HepG2 (cell line): ENCODE data around the gene WDR81. TPM values are rescaled to one million over a fixed set of nuclear protein-coding genes. Genes with fewer than 3 reads are reported as not detected.

Experiments used
- ATAC-seq: fragments of 200-7000 bp; cut with Tn5 transposase; 3 replicates; pipeline ENCODE4 v1.9.1; 2020; ENCODE audit warnings: mild to moderate bottlenecking, moderate library complexity
- BruUV-seq: library from RNA; stranded (reverse); fragments of 400-500 nt; replicated peaks from 2 replicates; lab custom pipeline; 2021; lab: Mats Ljungman, UMichigan
- CTCF ChIA-PET: fragments of 300-600 bp; formaldehyde crosslinking; extraction: SDS; loops from one replicate; lab custom pipeline; 2021; ENCODE audit warnings: low total read pairs, inconsistent platforms, low intra/inter-chr PET ratio; lab: Yijun Ruan, JAX
- POLR2A ChIA-PET: fragments of 350-600 bp; sonication (Branson Sonifier 250); formaldehyde crosslinking; loops from one replicate; lab custom pipeline; 2020; ENCODE audit warnings: antibody characterized with exemption, inconsistent platforms; lab: Yijun Ruan, JAX
- DNase-seq: peaks from one replicate; pipeline ENCODE4 v3.0.0-alpha.2; 2015; ENCODE audit warnings: low spot score
- FAIRE-seq: peaks from 3 replicates; lab custom pipeline; 2011; peaks lifted over from hg19 to GRCh38; lab: Jason Lieb, UNC
- H2AFZ ChIP-seq: one replicate; pipeline ENCODE4 v1.6.1; 2011; ENCODE audit warnings: low read length, inconsistent platforms
- H3K27ac ChIP-seq: fragments of 300-600 bp; 3 replicates; pipeline ENCODE4 v1.8.0; 2011; ENCODE audit warnings: mixed run types, mild to moderate bottlenecking, mixed read lengths, low read length, inconsistent platforms; ENCODE audit not compliant: insufficient read depth; ENCODE audit errors: extremely low read length
- H3K27me3 ChIP-seq, 2 experiments: fragments of 200-600 bp in 1 of 2; 2 replicates in 1 of 2; 3 replicates in 1 of 2; pipeline versions ENCODE4 v1.6.0 to v1.8.0; 2011; ENCODE audit warnings: low read length in 2 of 2, mild to moderate bottlenecking in 2 of 2, moderate library complexity in 2 of 2, inconsistent platforms in 1 of 2; ENCODE audit not compliant: insufficient read depth in 2 of 2, control insufficient read depth in 1 of 2
- H3K36me3 ChIP-seq, 2 experiments: fragments of 200-600 bp in 1 of 2; replicated peaks in 1 of 2; 2 replicates in 1 of 2; 3 replicates in 1 of 2; pipeline versions ENCODE4 v1.5.1 to v1.8.0; 2011; ENCODE audit warnings: low read length in 2 of 2, inconsistent platforms in 1 of 2; ENCODE audit not compliant: insufficient read depth in 2 of 2, control insufficient read depth in 1 of 2
- H3K4me1 ChIP-seq: 2 replicates; pipeline ENCODE4 v1.5.1; 2012; ENCODE audit warnings: low read length, inconsistent platforms; ENCODE audit not compliant: insufficient read depth
- H3K4me2 ChIP-seq: 2 replicates; pipeline ENCODE4 v1.6.0; 2011; ENCODE audit warnings: low read depth, low read length, inconsistent platforms
- H3K4me3 ChIP-seq, 3 experiments: fragments of 200-600 bp in 1 of 3; sonication (generic), shearing (Covaris generic) in 1 of 3; replicated peaks in 1 of 3; 2 replicates each; pipeline ENCODE4 v1.5.1; 2011 to 2016; ENCODE audit warnings: low read length in 3 of 3, inconsistent platforms in 2 of 3, low read depth in 2 of 3, mild to moderate bottlenecking in 2 of 3, control low read depth in 1 of 3, mixed read lengths in 1 of 3; ENCODE audit not compliant: insufficient read depth in 1 of 3
- H3K79me2 ChIP-seq: one replicate; pipeline ENCODE4 v1.6.1; 2011; ENCODE audit warnings: low read length, inconsistent platforms; ENCODE audit not compliant: insufficient read depth
- H3K9ac ChIP-seq: 2 replicates; pipeline ENCODE4 v1.6.0; 2011; ENCODE audit warnings: mild to moderate bottlenecking, low read depth, low read length, inconsistent platforms; ENCODE audit not compliant: insufficient read depth
- H3K9me3 ChIP-seq: 2 replicates; pipeline ENCODE4 v1.5.1; 2012; ENCODE audit warnings: mild to moderate bottlenecking, low read length
- H4K20me1 ChIP-seq: 2 replicates; pipeline ENCODE4 v1.6.0; 2011; ENCODE audit warnings: inconsistent platforms, mild to moderate bottlenecking, low read length, moderate library complexity; ENCODE audit not compliant: insufficient read depth
- AGO2 ChIP-seq: fragments of 200-400 bp; formaldehyde crosslinking; optimal IDR thresholded peaks from 2 replicates; pipeline ENCODE3; 2017; ENCODE audit warnings: mild to moderate bottlenecking, low read depth, low read length, moderate library complexity
- ATF4 ChIP-seq, 2 experiments: fragments of 450-650 bp in 1 of 2; sonication (generic) in 1 of 2; formaldehyde crosslinking; IDR thresholded peaks; 2 replicates each; pipeline versions ENCODE4 v1.5.0 to v1.8.0; 2020 to 2022; ENCODE audit warnings: mild to moderate bottlenecking in 1 of 2, missing genetic modification reagents in 1 of 2
- ELF1 ChIP-seq: sonication (generic); formaldehyde crosslinking; IDR thresholded peaks from 2 replicates; pipeline ENCODE4 v1.4.0; 2020; ENCODE audit warnings: missing genetic modification reagents
- IKZF5 ChIP-seq: IDR thresholded peaks from 2 replicates; pipeline ENCODE4 v1.6.1; 2018; ENCODE audit warnings: missing genetic modification reagents, mild to moderate bottlenecking, missing compliant biosample characterization
- POLR2A ChIP-seq, 2 experiments: IDR thresholded peaks; 2 replicates each; pipeline ENCODE4 v1.6.1; 2011; ENCODE audit warnings: low read depth in 2 of 2, low read length in 2 of 2, mild to moderate bottlenecking in 1 of 2, moderate library complexity in 1 of 2; ENCODE audit not compliant: insufficient read depth in 1 of 2
- UBTF ChIP-seq: sonication (generic); formaldehyde crosslinking; IDR thresholded peaks from 2 replicates; pipeline ENCODE4 v1.4.0; 2020; ENCODE audit warnings: mild to moderate bottlenecking, missing genetic modification reagents
- ZBTB21 ChIP-seq: sonication (generic); formaldehyde crosslinking; IDR thresholded peaks from 2 replicates; pipeline ENCODE4 v1.4.0; 2020; ENCODE audit warnings: missing genetic modification reagents
- ZBTB33 ChIP-seq: sonication (generic); formaldehyde crosslinking; IDR thresholded peaks from 2 replicates; pipeline ENCODE4 v1.4.0; 2020; ENCODE audit warnings: missing genetic modification reagents
- ZC3H13 ChIP-seq: sonication (generic); formaldehyde crosslinking; IDR thresholded peaks from 2 replicates; pipeline ENCODE4 v1.8.1; 2023; ENCODE audit warnings: mild to moderate bottlenecking, missing genetic modification reagents, moderate library complexity
- ZNF224 ChIP-seq: sonication (generic); formaldehyde crosslinking; IDR thresholded peaks from 2 replicates; pipeline ENCODE4 v1.5.0; 2020; ENCODE audit warnings: mild to moderate bottlenecking, missing genetic modification reagents
- ZNF274 ChIP-seq: sonication (generic); formaldehyde crosslinking; IDR thresholded peaks from 2 replicates; pipeline ENCODE4 v1.5.1; 2020; ENCODE audit warnings: mild to moderate bottlenecking, missing genetic modification reagents
- ZNF282 ChIP-seq: fragments of 450-650 bp; IDR thresholded peaks from 2 replicates; pipeline ENCODE4 v1.6.1; 2018; ENCODE audit not compliant: partially characterized antibody
- ZNF75D ChIP-seq: sonication (generic); formaldehyde crosslinking; IDR thresholded peaks from 2 replicates; pipeline ENCODE4 v1.8.1; 2023; ENCODE audit warnings: missing genetic modification reagents, mild to moderate bottlenecking, borderline replicate concordance
- ZSCAN20 ChIP-seq: sonication (generic); formaldehyde crosslinking; IDR thresholded peaks from 2 replicates; pipeline ENCODE4 v1.4.0; 2020; ENCODE audit warnings: missing genetic modification reagents, mild to moderate bottlenecking, borderline replicate concordance
- WGBS: methylation state at CpG from one replicate; pipeline ENCODE4 v1.1.6; 2017; ENCODE audit warnings: low lambda C conversion rate; 5-methylcytosine and 5-hydroxymethylcytosine counted together
- in situ Hi-C: cut with HindIII; loops from 2 replicates; pipeline ENCODE4 v1.10.0; 2017; ENCODE audit warnings: low pct_unique_long_range_greater_than_20kb; ENCODE audit not compliant: extremely low pct_ligation_motif_present
- intact Hi-C: fragments of 100-400 bp; cut with micrococcal nuclease; formaldehyde crosslinking; loops from one replicate; pipeline ENCODE4 v1.10.0; 2022; ENCODE audit not compliant: unreplicated experiment
- polyA plus RNA-seq, 8 experiments: library from polyadenylated mRNA; depleted of rRNA in 3 of 8; stranded (reverse) in 7 of 8; unstranded in 1 of 8; fragments of >200 nt; fragmentation: Illumina TruSeq in 4 of 8; extraction: Trizol in 4 of 8; gene quantifications; 2 replicates each; pipeline versions ENCODE4 v1.2.1 to v1.2.3, GENCODE V29; 2011 to 2016; ENCODE audit warnings: low read depth in 4 of 8, missing spikeins in 1 of 8, mixed read lengths in 1 of 8; ENCODE audit not compliant: insufficient read depth in 1 of 8
- total RNA-seq, 5 experiments: library from RNA; depleted of rRNA; stranded (reverse); fragments of >200 nt; fragmentation: Illumina TruSeq; extraction: Trizol; gene quantifications; 2 replicates each; pipeline ENCODE4 v1.2.3, GENCODE V29; 2016; ENCODE audit warnings: low read depth in 1 of 5

Gene WDR81
- total and polyA plus RNA-seq, 2 of the 13 experiments (the other 11 are each of a cell fraction or from before 2014, with no cell fraction given): 9.1 to 16.7 TPM

- 92% methylated on average over 9 of the region's 21 CpGs for WGBS
- CTCF ChIA-PET: no interaction called here
- peak; percentile 30 for TF ChIP-seq AGO2
- no peak for TF ChIP-seq ZNF224 (CRISPR knock-in tag)
- no peak for TF ChIP-seq UBTF
- TF ChIP-seq ATF4 (CRISPR knock-in tag; IDR thresholded peaks at IDR 0.05): no peak
- TF ChIP-seq ZNF274 (CRISPR knock-in tag): no peak
- TF ChIP-seq ZBTB33: peak; percentile 98
- no peak for TF ChIP-seq ZBTB21 (CRISPR knock-in tag)
- 0 out of 4 replicates have a peak, but pooled peaks of 1 of the 2 experiments have one; percentile 23 for TF ChIP-seq POLR2A (IDR thresholded peaks at IDR 0.05; ENCODE audit: insufficient read depth in 1 of 2, low read depth in 2 of 2, low read length in 2 of 2)
- TF ChIP-seq IKZF5: no peak
- TF ChIP-seq ELF1 (CRISPR knock-in tag): no peak
- no peak for TF ChIP-seq ZSCAN20
- TF ChIP-seq ZNF282: no peak
- peak; percentile 80; the same call in 1 of the 2 replicates for TF ChIP-seq ZC3H13 (CRISPR knock-in tag)
- TF ChIP-seq ZNF75D (CRISPR knock-in tag): no peak
Observed at GRCh38 chr17:1727258-1727789, 2.8 kb downstream of the WDR81 start.

More at GRCh38 chr17:1727258-1727789, 2.8 kb downstream of the WDR81 start:
- Histone ChIP-seq H3K27me3 (no peaks in the 10 kb centered on the region), H3K4me1 (peaks cover 54% of the 10 kb centered on the region), H3K9ac (no peak overlapping the region), H3K36me3 (peaks cover 0 to 1% of the 10 kb centered on the region in 2 experiments; a peak in 2 of 5 replicates), H3K27ac (no peak overlapping the region), H3K4me3 (no peak overlapping the region), H4K20me1 (no peaks in the 10 kb centered on the region), H3K79me2 (peaks cover 23% of the 10 kb centered on the region), H3K4me2 (no peak overlapping the region), H2AFZ (no peak overlapping the region), H3K9me3 (no peaks in the 10 kb centered on the region)
- ATAC-seq: no peak
- no TSS peak for BruUV-seq
- no peak for FAIRE-seq
- intact Hi-C loops: no loop called here
- DNase-seq: no peak
- in situ Hi-C loops: no loop called here
- POLR2A ChIA-PET: interaction anchor here (1.0 to 17.5 kb wide), 6 partner anchors 9 to 138 kb away, joined by 3 to 299 read pairs (median 72); partner anchors contain the start of genes SERPINF1 and SERPINF2
